HUDEP-2 (cell line): ENCODE data around the gene CHMP4B.

Source experiments
- DNase-seq, 76 experiments: peaks; one replicate each; lab custom pipeline; 2025; ENCODE audit not compliant: unreplicated experiment in 76 of 76; lab: John Stamatoyannopoulos, UW

The CHMP4B gene

GRCh38 chr20:33810885-33811775 is at the start of gene CHMP4B:
Gene CHMP4B, plus strand, starts transcription at chr20:33811348. Its CDS starts 121 bp downstream, at chr20:33811469.
- DNase-seq, result peak; percentile 43 to 100 (median 97)

- DNase-seq, result no peak
These were observed 49.4 kb upstream of the CHMP4B start for GRCh38 chr20:33761698-33762250.

GRCh38 chr20:33765099-33765498 is 46.0 kb upstream of the CHMP4B start:
- no peak for DNase-seq

- DNase-seq, result no peak
These were observed 45.6 kb upstream of the CHMP4B start for GRCh38 chr20:33765592-33765991.

- no peak for DNase-seq
These were observed 44.5 kb upstream of the CHMP4B start for GRCh38 chr20:33766686-33767085.

- no peak for DNase-seq
These were observed 43.4 kb upstream of the CHMP4B start for GRCh38 chr20:33767777-33768138.

GRCh38 chr20:33769043-33769442 is 42.1 kb upstream of the CHMP4B start:
- no peak for DNase-seq

- DNase-seq, result peak in 5 of 76 experiments; percentile 5 to 24 (median 14)
These were observed 41.1 kb upstream of the CHMP4B start for GRCh38 chr20:33770005-33770404.

- no peak for DNase-seq
These were observed 39.2 kb upstream of the CHMP4B start for GRCh38 chr20:33771938-33772337.

- DNase-seq, result no peak
These were observed 38.7 kb upstream of the CHMP4B start for GRCh38 chr20:33772439-33772838.

GRCh38 chr20:33773412-33774089 is 37.6 kb upstream of the CHMP4B start:
- no peak for DNase-seq

- no peak for DNase-seq
These were observed 33.3 kb upstream of the CHMP4B start for GRCh38 chr20:33777816-33778215.

- no peak for DNase-seq
These were observed 30.0 kb upstream of the CHMP4B start for GRCh38 chr20:33781133-33781532.

- DNase-seq, result no peak
These were observed 29.2 kb upstream of the CHMP4B start for GRCh38 chr20:33781945-33782344.

- DNase-seq, result no peak
These were observed 27.9 kb upstream of the CHMP4B start for GRCh38 chr20:33783256-33783655.

GRCh38 chr20:33783818-33784217 is 27.3 kb upstream of the CHMP4B start:
- no peak for DNase-seq

GRCh38 chr20:33784225-33784624 is 26.9 kb upstream of the CHMP4B start:
- no peak for DNase-seq

- DNase-seq, result no peak
These were observed 25.6 kb upstream of the CHMP4B start for GRCh38 chr20:33785503-33785902.

GRCh38 chr20:33787253-33787891 is 23.8 kb upstream of the CHMP4B start:
- DNase-seq, result no peak

- DNase-seq, result no peak
These were observed 22.6 kb upstream of the CHMP4B start for GRCh38 chr20:33788351-33789049.
